H1 (cell line): ENCODE results near the gene ACSL4. TPM values are rescaled to one million over a fixed set of nuclear protein-coding genes. Genes with fewer than 3 reads are reported as not detected.

Source experiments
- CTCF ChIA-PET: fragments of 300-600 bp; sonication (Branson Sonifier 250); formaldehyde crosslinking; loops from one replicate; lab custom pipeline; 2021; ENCODE audit not compliant: partially characterized antibody; lab: Charles Lee
- POLR2A ChIA-PET: fragments of 300-600 bp; sonication (Branson Sonifier 250); formaldehyde crosslinking; loops from one replicate; lab custom pipeline; 2021; ENCODE audit warnings: inconsistent platforms; ENCODE audit not compliant: partially characterized antibody; lab: Charles Lee
- DNase-seq, 2 experiments: peaks; one replicate each; pipeline versions ENCODE4 v3.0.0 to v3.0.0-alpha.2; 2010 to 2022; ENCODE audit warnings: low spot score in 2 of 2, low read depth in 1 of 2, mixed read lengths in 1 of 2
- FAIRE-seq: peaks from 2 replicates; lab custom pipeline; 2011; peaks lifted over from hg19 to GRCh38; lab: Jason Lieb, UNC
- H2AFZ ChIP-seq: 2 replicates; pipeline ENCODE4 v1.8.1; 2012; ENCODE audit warnings: low read length, inconsistent platforms
- H2AK5ac ChIP-seq: 2 replicates; pipeline ENCODE4 v1.6.1; 2013; ENCODE audit warnings: low read depth, low read length
- H2BK120ac ChIP-seq: replicated peaks from 2 replicates; pipeline ENCODE3; 2013; ENCODE audit warnings: low read depth, low read length, inconsistent platforms
- H2BK12ac ChIP-seq: 2 replicates; pipeline ENCODE4 v1.6.1; 2013; ENCODE audit warnings: low read depth, low read length
- H2BK15ac ChIP-seq: 2 replicates; pipeline ENCODE4 v1.6.1; 2013; ENCODE audit warnings: low read length
- H2BK20ac ChIP-seq: 2 replicates; pipeline ENCODE4 v1.6.1; 2013; ENCODE audit warnings: low read length
- H2BK5ac ChIP-seq: 2 replicates; pipeline ENCODE4 v1.6.1; 2013; ENCODE audit warnings: low read depth, low read length
- H3K14ac ChIP-seq: 2 replicates; pipeline ENCODE4 v1.6.1; 2013; ENCODE audit warnings: inconsistent platforms; ENCODE audit not compliant: insufficient read length
- H3K18ac ChIP-seq: 2 replicates; pipeline ENCODE4 v1.6.1; 2013; ENCODE audit warnings: low read length; ENCODE audit errors: extremely low read depth
- H3K23ac ChIP-seq: 2 replicates; pipeline ENCODE4 v1.6.1; 2013; ENCODE audit warnings: inconsistent platforms; ENCODE audit not compliant: insufficient read length
- H3K23me2 ChIP-seq: 2 replicates; pipeline ENCODE4 v1.6.1; 2013; ENCODE audit warnings: low read depth, low read length
- H3K27ac ChIP-seq: 2 replicates; pipeline ENCODE4 v1.6.1; 2011; ENCODE audit warnings: low read depth, low read length, inconsistent platforms
- H3K27me3 ChIP-seq, 4 experiments: replicated peaks in 1 of 4; 1 replicate in 1 of 4; 2 replicates in 3 of 4; pipeline versions ENCODE4 v1.6.1 to v1.8.1; 2011 to 2013; ENCODE audit warnings: low read length in 3 of 4, mild to moderate bottlenecking in 3 of 4, inconsistent platforms in 2 of 4, mixed read lengths in 2 of 4, moderate library complexity in 1 of 4; ENCODE audit not compliant: control insufficient read depth in 3 of 4, insufficient read depth in 3 of 4; ENCODE audit errors: extremely low read depth in 1 of 4
- H3K36me3 ChIP-seq, 4 experiments: 2 replicates each; pipeline versions ENCODE4 v1.6.1 to v1.8.1; 2011 to 2013; ENCODE audit warnings: mild to moderate bottlenecking in 4 of 4, low read length in 3 of 4, moderate library complexity in 2 of 4, control low read depth in 1 of 4, inconsistent platforms in 1 of 4; ENCODE audit not compliant: insufficient read depth in 4 of 4, control insufficient read depth in 2 of 4
- H3K4ac ChIP-seq: replicated peaks from 2 replicates; pipeline ENCODE3; 2013; ENCODE audit warnings: low read length, low read depth, mixed read lengths, inconsistent platforms; ENCODE audit not compliant: insufficient read length
- H3K4me1 ChIP-seq, 4 experiments: replicated peaks in 1 of 4; 1 replicate in 1 of 4; 2 replicates in 3 of 4; pipeline versions ENCODE4 v1.6.1 to v1.8.1; 2011 to 2013; ENCODE audit warnings: low read length in 3 of 4, inconsistent platforms in 2 of 4, mixed read lengths in 1 of 4; ENCODE audit not compliant: insufficient read depth in 4 of 4, control insufficient read depth in 3 of 4
- H3K4me2 ChIP-seq, 2 experiments: 2 replicates each; pipeline versions ENCODE4 v1.6.1 to v1.8.1; 2011 to 2013; ENCODE audit warnings: low read depth in 2 of 2, low read length in 2 of 2, control low read depth in 1 of 2, inconsistent platforms in 1 of 2, mild to moderate bottlenecking in 1 of 2; ENCODE audit not compliant: insufficient read depth in 1 of 2
- H3K4me3 ChIP-seq, 4 experiments: fragments of 200-600, 300-600 bp in 1 of 4; sonication (generic), shearing (Covaris generic), sonication (Bioruptor Twin) in 1 of 4; 2 replicates each; pipeline versions ENCODE4 v1.5.1 to v1.8.1; 2011 to 2016; ENCODE audit warnings: low read length in 4 of 4, low read depth in 3 of 4, control low read depth in 2 of 4, inconsistent platforms in 2 of 4, mild to moderate bottlenecking in 2 of 4, mixed read lengths in 1 of 4, moderate library complexity in 1 of 4; ENCODE audit not compliant: insufficient read depth in 2 of 4; ENCODE audit errors: extremely low read depth in 1 of 4
- H3K56ac ChIP-seq: replicated peaks from 2 replicates; pipeline ENCODE3; 2013; ENCODE audit warnings: low read depth, mild to moderate bottlenecking, mixed read lengths, low read length, inconsistent platforms; ENCODE audit not compliant: insufficient read length
- H3K79me1 ChIP-seq: 2 replicates; pipeline ENCODE4 v1.6.1; 2013; ENCODE audit warnings: low read depth, low read length, control low read depth
- H3K79me2 ChIP-seq, 2 experiments: 2 replicates each; pipeline versions ENCODE4 v1.6.1 to v1.8.1; 2012 to 2013; ENCODE audit warnings: low read length in 2 of 2, mild to moderate bottlenecking in 2 of 2, inconsistent platforms in 1 of 2; ENCODE audit not compliant: insufficient read depth in 2 of 2, control insufficient read depth in 1 of 2
- H3K9ac ChIP-seq, 4 experiments: replicated peaks in 1 of 4; 1 replicate in 1 of 4; 2 replicates in 3 of 4; pipeline versions ENCODE4 v1.6.1 to v1.8.1; 2011 to 2013; ENCODE audit warnings: low read depth in 3 of 4, low read length in 3 of 4, control low read depth in 2 of 4, mild to moderate bottlenecking in 2 of 4, moderate library complexity in 2 of 4, inconsistent platforms in 1 of 4; ENCODE audit errors: extremely low read depth in 1 of 4
- H3K9me3 ChIP-seq, 2 experiments: 2 replicates each; pipeline versions ENCODE4 v1.6.1 to v1.8.1; 2012 to 2013; ENCODE audit warnings: mild to moderate bottlenecking in 2 of 2, moderate library complexity in 2 of 2, control low read depth in 1 of 2, inconsistent platforms in 1 of 2, low read depth in 1 of 2, low read length in 1 of 2, mixed read lengths in 1 of 2; ENCODE audit not compliant: insufficient read depth in 2 of 2
- H4K20me1 ChIP-seq, 2 experiments: replicated peaks in 1 of 2; 2 replicates each; pipeline versions ENCODE3 to v1.8.1; 2011 to 2013; ENCODE audit warnings: inconsistent platforms in 2 of 2, low read length in 2 of 2, mild to moderate bottlenecking in 1 of 2; ENCODE audit not compliant: insufficient read depth in 2 of 2, control insufficient read depth in 1 of 2
- H4K5ac ChIP-seq: 2 replicates; pipeline ENCODE4 v1.6.1; 2013; ENCODE audit warnings: low read length, low read depth, mixed read lengths, inconsistent platforms; ENCODE audit not compliant: insufficient read length
- H4K8ac ChIP-seq: 2 replicates; pipeline ENCODE4 v1.8.0; 2013; ENCODE audit warnings: mild to moderate bottlenecking, moderate library complexity, low read length, inconsistent platforms; ENCODE audit not compliant: insufficient read depth; ENCODE audit errors: extremely low read depth
- H4K91ac ChIP-seq: replicated peaks from 2 replicates; pipeline ENCODE3; 2013; ENCODE audit warnings: low read length, mixed read lengths, inconsistent platforms; ENCODE audit not compliant: insufficient read length
- CTBP2 ChIP-seq: IDR thresholded peaks from 2 replicates; pipeline ENCODE4 v1.7.0; 2011; ENCODE audit warnings: borderline replicate concordance, mild to moderate bottlenecking, moderate library complexity, mixed read lengths, low read length; ENCODE audit not compliant: insufficient read depth, insufficient read length
- EZH2 ChIP-seq: fragments of 200-600 bp; sonication (generic); IDR thresholded peaks from 2 replicates; pipeline ENCODE4 v1.7.1; 2012; ENCODE audit warnings: low read depth, mild to moderate bottlenecking, moderate library complexity, low read length, inconsistent platforms; ENCODE audit not compliant: severe bottlenecking
- HDAC2 ChIP-seq, 2 experiments: fragments of 300-600 bp in 1 of 2; sonication (generic) in 1 of 2; IDR thresholded peaks; 2 replicates each; pipeline ENCODE4 v1.6.1; 2011 to 2012; ENCODE audit warnings: low read depth in 2 of 2, low read length in 2 of 2, mild to moderate bottlenecking in 2 of 2, moderate library complexity in 2 of 2, borderline replicate concordance in 1 of 2, inconsistent platforms in 1 of 2
- NANOG ChIP-seq: IDR thresholded peaks from 2 replicates; pipeline ENCODE4 v1.6.1; 2011; ENCODE audit warnings: low read length, low read depth, mild to moderate bottlenecking, inconsistent platforms; ENCODE audit not compliant: insufficient read depth, poor library complexity, severe bottlenecking
- RXRA ChIP-seq: IDR thresholded peaks from 2 replicates; pipeline ENCODE4 v1.6.1; 2011; ENCODE audit warnings: low read depth, mild to moderate bottlenecking, low read length, moderate library complexity; ENCODE audit not compliant: insufficient read depth
- SIX5 ChIP-seq: IDR thresholded peaks from 2 replicates; pipeline ENCODE4 v1.6.1; 2011; ENCODE audit warnings: mild to moderate bottlenecking, low read depth, low read length
- SP2 ChIP-seq: IDR thresholded peaks from 2 replicates; pipeline ENCODE4 v1.6.1; 2012; ENCODE audit warnings: mild to moderate bottlenecking, low read length, inconsistent platforms
- SP4 ChIP-seq: IDR thresholded peaks from 2 replicates; pipeline ENCODE4 v1.6.1; 2012; ENCODE audit warnings: low read length, inconsistent platforms
- TAF7 ChIP-seq: optimal IDR thresholded peaks from 2 replicates; pipeline ENCODE3; 2011; ENCODE audit warnings: low read depth, mild to moderate bottlenecking, inconsistent platforms, low read length, moderate library complexity, borderline replicate concordance
- ZNF274 ChIP-seq: IDR thresholded peaks from 2 replicates; pipeline ENCODE4 v1.7.0; 2012; ENCODE audit warnings: low read length, borderline replicate concordance; ENCODE audit errors: extremely low read depth
- WGBS, 2 experiments: shearing (Covaris generic) in 1 of 2; methylation state at CpG; one replicate each; pipeline versions ENCODE4 v1.1.6 to v1.1.7; 2013 to 2015; ENCODE audit warnings: low lambda C conversion rate in 2 of 2, mixed read lengths in 2 of 2, inconsistent platforms in 1 of 2, low coverage in 1 of 2, missing lambda C conversion rate in 1 of 2; ENCODE audit not compliant: insufficient replicate concordance in 2 of 2, insufficient coverage in 1 of 2, insufficient read length in 1 of 2; ENCODE audit errors: extremely low coverage in 1 of 2, missing lambda C conversion rate in 1 of 2; 5-methylcytosine and 5-hydroxymethylcytosine counted together
- polyA plus RNA-seq, 7 experiments: library from polyadenylated mRNA; depleted of rRNA in 3 of 7; stranded (reverse) in 5 of 7; unstranded in 2 of 7; fragments of >200 nt in 5 of 7; fragments of 200-250 nt in 2 of 7; gene quantifications; 1 replicate in 5 of 7; 2 replicates in 1 of 7; 4 replicates in 1 of 7; pipeline versions ENCODE4 v1.2.1 to v1.2.3, GENCODE V29; 2011 to 2013; ENCODE audit warnings: missing spikeins in 2 of 7, mixed read lengths in 2 of 7
- total RNA-seq: library from RNA; stranded (reverse); fragmentation: NEBNext Ultra II Directional; extraction: Animal tissue kit (Norgen Biotek cat#: 25700); gene quantifications from 2 replicates; pipeline ENCODE4 v1.2.1, GENCODE V29; 2021

The ACSL4 gene
- total and polyA plus RNA-seq, 2 of the 8 experiments (the other 6 are each of a cell fraction or from before 2014, with no cell fraction given): 11.3 to 47.0 TPM

GRCh38 chrX:109600237-109600651 is 132.8 kb downstream of the ACSL4 start:
- Histone ChIP-seq H2BK12ac (no peak overlapping the region), H2AFZ (peak overlapping the region; percentile 85), H3K27ac (no peak overlapping the region), H2BK5ac (no peak overlapping the region), H3K4me2 (peak overlapping the region; percentile 43 to 49; a peak in 3 of 4 replicates), H3K23ac (no peak overlapping the region), H2BK120ac (no peak overlapping the region), H3K79me2 (no peaks in the 10 kb centered on the region), H3K4me1 (no peaks in the 10 kb centered on the region; a peak in 1 of 7 replicates), H3K27me3 (no peaks in the 10 kb centered on the region), H4K8ac (no peak overlapping the region), H3K14ac (no peak overlapping the region), H3K56ac (no peak overlapping the region), H3K36me3 (no peaks in the 10 kb centered on the region), H2AK5ac (no peak overlapping the region), H4K5ac (no peak overlapping the region), H3K79me1 (no peaks in the 10 kb centered on the region), H3K18ac (no peak overlapping the region), H4K91ac (no peak overlapping the region), H3K23me2 (no peaks in the 10 kb centered on the region), H3K9me3 (no peaks in the 10 kb centered on the region), H3K9ac (no peak overlapping the region), H2BK15ac (no peak overlapping the region), H3K4me3 (peak overlapping the region in 2 of 4 experiments; percentile 9 to 33; a peak in 2 of 8 replicates), H4K20me1 (no peaks in the 10 kb centered on the region), H3K4ac (no peak overlapping the region), H2BK20ac (no peak overlapping the region)
- CTCF ChIA-PET: interaction anchor here (1.1 to 1.9 kb wide), 3 partner anchors 35 to 116 kb away, joined by 4 to 7 read pairs (median 5); no protein-coding TSS in a partner anchor
- DNase-seq (peak in 1 of 2 experiments; percentile 45), FAIRE-seq (no peak)
- POLR2A ChIA-PET: no interaction called here
- WGBS, 2 experiments: 18% methylated on average over 14 of the region's 16 CpGs; no CpG with 5 or more reads in 1 of the 2 experiments
- no peak for TF ChIP-seq SIX5
- TF ChIP-seq TAF7: no peak
- no peak for TF ChIP-seq NANOG
- TF ChIP-seq ZNF274: no peak
- no peak for TF ChIP-seq EZH2
- no peak for TF ChIP-seq SP2
- no peak for TF ChIP-seq CTBP2
- no peak for TF ChIP-seq RXRA
- TF ChIP-seq HDAC2 (IDR thresholded peaks at IDR 0.05; ENCODE audit: borderline replicate concordance in 1 of 2, low read depth in 2 of 2, low read length in 2 of 2): no peak
- no peak for TF ChIP-seq SP4
